Measurements from ENCODE around the gene ICA1L. TPM values are rescaled to one million over a fixed set of nuclear protein-coding genes. Genes with fewer than 3 reads are reported as not detected.

ICA1L gene
- total and polyA plus RNA-seq, 2 of the 13 experiments (the other 11 are each of a cell fraction or from before 2014, with no cell fraction given): 1.5 to 2.4 TPM

- ATAC-seq (no peak), DNase-seq (ENCODE audit: low spot score) (no peak), FAIRE-seq (no peak)
- ChIA-PET CTCF (ENCODE audit: low intra/inter-chr PET ratio, low total read pairs) (no interaction called here), POLR2A (no interaction called here)
- no peaks in the 10 kb centered on the region for H3K27me3 ChIP-seq (ENCODE audit: control insufficient read depth in 1 of 2, insufficient read depth in 2 of 2, low read length in 2 of 2)
- no peak overlapping the region for H2AFZ ChIP-seq (ENCODE audit: low read length)
- intact Hi-C loops (cut with micrococcal nuclease; ENCODE audit: unreplicated experiment): loop anchor here (5.0 kb wide), 1 partner anchor 178 kb away; no protein-coding TSS in a partner anchor
- H4K20me1 ChIP-seq (ENCODE audit: insufficient read depth, low read length): no peaks in the 10 kb centered on the region
- BruUV-seq (replicated peaks): no TSS peak
- 96% methylated on average over 5 of the region's 5 CpGs for WGBS (ENCODE audit: low lambda C conversion rate)
- peaks cover 9 to 34% of the 10 kb centered on the region in 2 experiments for H3K36me3 ChIP-seq (replicated peaks in 1 of 2; ENCODE audit: control insufficient read depth in 1 of 2, insufficient read depth in 2 of 2, low read length in 2 of 2)
- in situ Hi-C loops (cut with HindIII; ENCODE audit: extremely low pct_ligation_motif_present, low pct_unique_long_range_greater_than_20kb): no loop called here
- no peak overlapping the region for H3K4me3 ChIP-seq (replicated peaks in 1 of 3; ENCODE audit: insufficient read depth in 1 of 3, low read depth in 2 of 3, low read length in 3 of 3)
- no peak overlapping the region for H3K4me2 ChIP-seq (ENCODE audit: low read depth, low read length)
- no peaks in the 10 kb centered on the region for H3K79me2 ChIP-seq (ENCODE audit: insufficient read depth, low read length)
- TF ChIP-seq TEF (CRISPR knock-in tag; IDR thresholded peaks at IDR 0.05) (no peak), NPAS2 (CRISPR knock-in tag; IDR thresholded peaks at IDR 0.05; ENCODE audit: borderline replicate concordance) (no peak), ISL2 (CRISPR knock-in tag; IDR thresholded peaks at IDR 0.05) (no peak), POLR2AphosphoS2 (IDR thresholded peaks at IDR 0.05; ENCODE audit: low read depth, low read length) (no peak), CEBPG (CRISPR knock-in tag; IDR thresholded peaks at IDR 0.05) (no peak), FOXP1 (IDR thresholded peaks at IDR 0.05) (no peak), FOXP1 (CRISPR knock-in tag; IDR thresholded peaks at IDR 0.05) (no peak), PHF21A (CRISPR knock-in tag; IDR thresholded peaks at IDR 0.05) (no peak), GLMP (CRISPR knock-in tag; IDR thresholded peaks at IDR 0.05; ENCODE audit: borderline replicate concordance) (no peak), ZNF10 (CRISPR knock-in tag; IDR thresholded peaks at IDR 0.05; ENCODE audit: borderline replicate concordance, low read depth) (no peak), EZH2 (conservative IDR thresholded peaks at IDR 0.05; ENCODE audit: low read depth, low read length) (no peak), MAFF (IDR thresholded peaks at IDR 0.05; ENCODE audit: low read depth, low read length) (peak; percentile 78), ZBTB7A (CRISPR knock-in tag; IDR thresholded peaks at IDR 0.05) (no peak), MAFK (conservative IDR thresholded peaks at IDR 0.05 in 1 of 2, IDR thresholded peaks at IDR 0.05 in 1 of 2; ENCODE audit: low read length in 2 of 2) (peak; percentile 76 to 89; a peak in 3 of 4 replicates), RELA (CRISPR knock-in tag; IDR thresholded peaks at IDR 0.05) (no peak), CHD4 (IDR thresholded peaks at IDR 0.05; ENCODE audit: borderline replicate concordance, low read length) (no peak)
- TF ChIP-seq, protein P1, sequence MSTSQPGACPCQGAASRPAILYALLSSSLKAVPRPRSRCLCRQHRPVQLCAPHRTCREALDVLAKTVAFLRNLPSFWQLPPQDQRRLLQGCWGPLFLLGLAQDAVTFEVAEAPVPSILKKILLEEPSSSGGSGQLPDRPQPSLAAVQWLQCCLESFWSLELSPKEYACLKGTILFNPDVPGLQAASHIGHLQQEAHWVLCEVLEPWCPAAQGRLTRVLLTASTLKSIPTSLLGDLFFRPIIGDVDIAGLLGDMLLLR (CRISPR knock-in tag; IDR thresholded peaks at IDR 0.05): no peak
- TF ChIP-seq, protein P2, sequence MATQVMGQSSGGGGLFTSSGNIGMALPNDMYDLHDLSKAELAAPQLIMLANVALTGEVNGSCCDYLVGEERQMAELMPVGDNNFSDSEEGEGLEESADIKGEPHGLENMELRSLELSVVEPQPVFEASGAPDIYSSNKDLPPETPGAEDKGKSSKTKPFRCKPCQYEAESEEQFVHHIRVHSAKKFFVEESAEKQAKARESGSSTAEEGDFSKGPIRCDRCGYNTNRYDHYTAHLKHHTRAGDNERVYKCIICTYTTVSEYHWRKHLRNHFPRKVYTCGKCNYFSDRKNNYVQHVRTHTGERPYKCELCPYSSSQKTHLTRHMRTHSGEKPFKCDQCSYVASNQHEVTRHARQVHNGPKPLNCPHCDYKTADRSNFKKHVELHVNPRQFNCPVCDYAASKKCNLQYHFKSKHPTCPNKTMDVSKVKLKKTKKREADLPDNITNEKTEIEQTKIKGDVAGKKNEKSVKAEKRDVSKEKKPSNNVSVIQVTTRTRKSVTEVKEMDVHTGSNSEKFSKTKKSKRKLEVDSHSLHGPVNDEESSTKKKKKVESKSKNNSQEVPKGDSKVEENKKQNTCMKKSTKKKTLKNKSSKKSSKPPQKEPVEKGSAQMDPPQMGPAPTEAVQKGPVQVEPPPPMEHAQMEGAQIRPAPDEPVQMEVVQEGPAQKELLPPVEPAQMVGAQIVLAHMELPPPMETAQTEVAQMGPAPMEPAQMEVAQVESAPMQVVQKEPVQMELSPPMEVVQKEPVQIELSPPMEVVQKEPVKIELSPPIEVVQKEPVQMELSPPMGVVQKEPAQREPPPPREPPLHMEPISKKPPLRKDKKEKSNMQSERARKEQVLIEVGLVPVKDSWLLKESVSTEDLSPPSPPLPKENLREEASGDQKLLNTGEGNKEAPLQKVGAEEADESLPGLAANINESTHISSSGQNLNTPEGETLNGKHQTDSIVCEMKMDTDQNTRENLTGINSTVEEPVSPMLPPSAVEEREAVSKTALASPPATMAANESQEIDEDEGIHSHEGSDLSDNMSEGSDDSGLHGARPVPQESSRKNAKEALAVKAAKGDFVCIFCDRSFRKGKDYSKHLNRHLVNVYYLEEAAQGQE (IDR thresholded peaks at IDR 0.05; ENCODE audit: borderline replicate concordance in 1 of 2, low read depth in 1 of 2, low read length in 2 of 2): no peak
- no peaks in the 10 kb centered on the region for H3K9me3 ChIP-seq (ENCODE audit: low read length)
- no peak overlapping the region for H3K27ac ChIP-seq (ENCODE audit: extremely low read length, insufficient read depth, low read length)
- H3K4me1 ChIP-seq (ENCODE audit: insufficient read depth, low read length): peaks cover 9% of the 10 kb centered on the region
- no peak overlapping the region for H3K9ac ChIP-seq (ENCODE audit: insufficient read depth, low read depth, low read length)
Measured at GRCh38 chr2:202765436-202765835, 106.1 kb downstream of the ICA1L start.

Data from HepG2 (cell line).